Measurements from ENCODE around the gene MCUB. TPM values are rescaled to one million over a fixed set of nuclear protein-coding genes. Genes with fewer than 3 reads are reported as not detected.
A peak's percentile ranks its signal among the peaks of the same experiment; 100 is the strongest.
"Not testable (repeated sequence)": the region's sequence is repeated elsewhere in the genome, so short reads cannot be mapped to it uniquely, and the experiment has no call there.

MCUB gene
- total and polyA plus RNA-seq, 5 donors from 2014 or later = 96.3 to 208 (median 191) TPM

GRCh38 chr4:109579997-109580396, 20.0 kb downstream of the MCUB start:
- not testable (repeated sequence) for H3K36me3 ChIP-seq (ENCODE audit: control insufficient read depth, insufficient read depth, low read length); H3K27ac Mint-ChIP-seq; H3K4me1 ChIP-seq (ENCODE audit: control insufficient read depth, insufficient read depth, low read length, poor library complexity, severe bottlenecking); H3K4me3 ChIP-seq (ENCODE audit: low read depth, low read length); DNase-seq; H3K9me3 ChIP-seq (ENCODE audit: control insufficient read depth in 2 of 2, low read length in 2 of 2); H3K27ac ChIP-seq (ENCODE audit: insufficient read depth, low read length, poor library complexity, severe bottlenecking); H3K27me3 Mint-ChIP-seq; H3K27me3 ChIP-seq (ENCODE audit: control insufficient read depth, insufficient read depth, low read length); ATAC-seq (ENCODE audit: low read depth in 2 of 2)
- Mint-ChIP-seq H3K4me1 (peaks cover 34 to 69% (median 46%) of the 10 kb centered on the region in 4 donors), H3K4me3 (peak overlapping the region in 1 of 4 donors; percentile 22), H3K36me3 (peaks cover 45% of the 10 kb centered on the region), H3K9me3 (peaks cover 0 to 12% (median 0%) of the 10 kb centered on the region in 7 donors)

- ATAC-seq (ENCODE audit: low read depth in 2 of 2) (peak; percentile 86 to 93), DNase-seq (peak in 2 of 3 donors; percentile 17 to 52)
- Histone ChIP-seq H3K4me1 (ENCODE audit: control insufficient read depth, insufficient read depth, low read length, poor library complexity, severe bottlenecking) (peaks cover 6% of the 10 kb centered on the region), H3K36me3 (ENCODE audit: control insufficient read depth, insufficient read depth, low read length) (peaks cover 3% of the 10 kb centered on the region), H3K4me3 (ENCODE audit: low read depth, low read length) (peak overlapping the region; percentile 42), H3K9me3 (ENCODE audit: control insufficient read depth in 2 of 2, low read length in 2 of 2) (no peaks in the 10 kb centered on the region), H3K27me3 (ENCODE audit: control insufficient read depth, insufficient read depth, low read length) (no peaks in the 10 kb centered on the region), H3K27ac (ENCODE audit: insufficient read depth, low read length, poor library complexity, severe bottlenecking) (peak overlapping the region; percentile 18)
- H3K4me1 Mint-ChIP-seq = peaks cover 58 to 96% (median 61%) of the 10 kb centered on the region in 4 donors
- H3K4me3 Mint-ChIP-seq = peak overlapping the region in 2 of 4 donors; percentile 49 to 57
- H3K36me3 Mint-ChIP-seq = peaks cover 31% of the 10 kb centered on the region
- peak overlapping the region in 2 of 3 donors; percentile 24 to 40 for H3K27ac Mint-ChIP-seq
- no peaks in the 10 kb centered on the region for H3K27me3 Mint-ChIP-seq
- H3K9me3 Mint-ChIP-seq = peaks cover 0 to 1% (median 0%) of the 10 kb centered on the region in 7 donors
Observed at GRCh38 chr4:109588176-109588575, 28.1 kb downstream of the MCUB start.

GRCh38 chr4:109589119-109589518, 29.1 kb downstream of the MCUB start:
- Histone ChIP-seq H3K4me1 (ENCODE audit: control insufficient read depth, insufficient read depth, low read length, poor library complexity, severe bottlenecking) (peaks cover 6% of the 10 kb centered on the region), H3K36me3 (ENCODE audit: control insufficient read depth, insufficient read depth, low read length) (peaks cover 5% of the 10 kb centered on the region), H3K27ac (ENCODE audit: insufficient read depth, low read length, poor library complexity, severe bottlenecking) (peak overlapping the region; percentile 30), H3K27me3 (ENCODE audit: control insufficient read depth, insufficient read depth, low read length) (no peaks in the 10 kb centered on the region), H3K9me3 (ENCODE audit: control insufficient read depth in 2 of 2, low read length in 2 of 2) (no peaks in the 10 kb centered on the region), H3K4me3 (ENCODE audit: low read depth, low read length) (no peak overlapping the region)
- Mint-ChIP-seq H3K27me3 (no peaks in the 10 kb centered on the region), H3K4me1 (peaks cover 53 to 96% (median 56%) of the 10 kb centered on the region in 4 donors), H3K36me3 (peaks cover 24% of the 10 kb centered on the region), H3K4me3 (peak overlapping the region in 3 of 4 donors; percentile 15 to 19 (median 17)), H3K27ac (peak overlapping the region; percentile 7 to 84 (median 24)), H3K9me3 (no peaks in the 10 kb centered on the region)
- ATAC-seq (ENCODE audit: low read depth in 2 of 2) (no peak), DNase-seq (no peak)

- Mint-ChIP-seq H3K9me3 (no peaks in the 10 kb centered on the region), H3K4me3 (peak overlapping the region in 3 of 4 donors; percentile 15 to 19 (median 17)), H3K36me3 (peaks cover 19% of the 10 kb centered on the region), H3K4me1 (peaks cover 49 to 92% (median 53%) of the 10 kb centered on the region in 4 donors), H3K27me3 (no peaks in the 10 kb centered on the region), H3K27ac (peak overlapping the region; percentile 24 to 84 (median 83))
- ATAC-seq (ENCODE audit: low read depth in 2 of 2) = no peak
- no peaks in the 10 kb centered on the region for H3K9me3 ChIP-seq (ENCODE audit: control insufficient read depth in 2 of 2, low read length in 2 of 2)
- H3K27ac ChIP-seq (ENCODE audit: insufficient read depth, low read length, poor library complexity, severe bottlenecking) = peak overlapping the region; percentile 30
- no peak for DNase-seq
- peaks cover 5% of the 10 kb centered on the region for H3K36me3 ChIP-seq (ENCODE audit: control insufficient read depth, insufficient read depth, low read length)
- H3K4me3 ChIP-seq (ENCODE audit: low read depth, low read length) = no peak overlapping the region
- H3K4me1 ChIP-seq (ENCODE audit: control insufficient read depth, insufficient read depth, low read length, poor library complexity, severe bottlenecking) = peaks cover 6% of the 10 kb centered on the region
- no peaks in the 10 kb centered on the region for H3K27me3 ChIP-seq (ENCODE audit: control insufficient read depth, insufficient read depth, low read length)
Observed at GRCh38 chr4:109589605-109590004, 29.6 kb downstream of the MCUB start.

- no peaks in the 10 kb centered on the region for H3K9me3 ChIP-seq (ENCODE audit: control insufficient read depth in 2 of 2, low read length in 2 of 2)
- DNase-seq (no peak), ATAC-seq (ENCODE audit: low read depth in 2 of 2) (no peak)
- Mint-ChIP-seq H3K4me1 (peaks cover 42 to 81% (median 46%) of the 10 kb centered on the region in 4 donors), H3K27me3 (no peaks in the 10 kb centered on the region), H3K27ac (peak overlapping the region in 2 of 3 donors; percentile 1 to 72), H3K9me3 (peaks cover 0 to 2% (median 0%) of the 10 kb centered on the region in 7 donors), H3K4me3 (peak overlapping the region; percentile 1 to 44 (median 7)), H3K36me3 (peaks cover 16% of the 10 kb centered on the region)
- no peak overlapping the region for H3K4me3 ChIP-seq (ENCODE audit: low read depth, low read length)
- H3K4me1 ChIP-seq (ENCODE audit: control insufficient read depth, insufficient read depth, low read length, poor library complexity, severe bottlenecking) = peaks cover 6% of the 10 kb centered on the region
- H3K27me3 ChIP-seq (ENCODE audit: control insufficient read depth, insufficient read depth, low read length) = no peaks in the 10 kb centered on the region
- H3K27ac ChIP-seq (ENCODE audit: insufficient read depth, low read length, poor library complexity, severe bottlenecking) = no peak overlapping the region
- H3K36me3 ChIP-seq (ENCODE audit: control insufficient read depth, insufficient read depth, low read length) = peaks cover 5% of the 10 kb centered on the region
Observed at GRCh38 chr4:109590905-109591304, 30.9 kb downstream of the MCUB start.

GRCh38 chr4:109592367-109592766, 32.3 kb downstream of the MCUB start:
- Mint-ChIP-seq H3K4me1 (peaks cover 38 to 67% (median 43%) of the 10 kb centered on the region in 4 donors), H3K4me3 (no peak overlapping the region)
- H3K36me3 ChIP-seq (ENCODE audit: control insufficient read depth, insufficient read depth, low read length) = peaks cover 5% of the 10 kb centered on the region

GRCh38 chr4:109595123-109595522, 35.1 kb downstream of the MCUB start:
- not testable (repeated sequence) for H3K9me3 Mint-ChIP-seq

More at GRCh38 chr4:109592367-109592766, 32.3 kb downstream of the MCUB start:
- Mint-ChIP-seq H3K27me3 (no peaks in the 10 kb centered on the region), H3K27ac (peak overlapping the region; percentile 14 to 72 (median 65)), H3K9me3 (peaks cover 0 to 2% (median 0%) of the 10 kb centered on the region in 7 donors), H3K36me3 (peaks cover 12% of the 10 kb centered on the region)
- H3K4me3 ChIP-seq (ENCODE audit: low read depth, low read length) = no peak overlapping the region
- DNase-seq (no peak), ATAC-seq (ENCODE audit: low read depth in 2 of 2) (no peak)
- no peaks in the 10 kb centered on the region for H3K27me3 ChIP-seq (ENCODE audit: control insufficient read depth, insufficient read depth, low read length)
- H3K27ac ChIP-seq (ENCODE audit: insufficient read depth, low read length, poor library complexity, severe bottlenecking) = no peak overlapping the region
- peaks cover 6% of the 10 kb centered on the region for H3K4me1 ChIP-seq (ENCODE audit: control insufficient read depth, insufficient read depth, low read length, poor library complexity, severe bottlenecking)
- H3K9me3 ChIP-seq (ENCODE audit: control insufficient read depth in 2 of 2, low read length in 2 of 2) = no peaks in the 10 kb centered on the region

More at GRCh38 chr4:109595123-109595522, 35.1 kb downstream of the MCUB start:
- Mint-ChIP-seq H3K36me3 (peaks cover 22% of the 10 kb centered on the region), H3K4me1 (peaks cover 17 to 55% (median 34%) of the 10 kb centered on the region in 4 donors), H3K27ac (peak overlapping the region in 2 of 3 donors; percentile 63 to 94)
- H3K4me3 Mint-ChIP-seq; H3K27ac ChIP-seq (ENCODE audit: insufficient read depth, low read length, poor library complexity, severe bottlenecking); H3K36me3 ChIP-seq (ENCODE audit: control insufficient read depth, insufficient read depth, low read length); ATAC-seq (ENCODE audit: low read depth in 2 of 2); H3K27me3 Mint-ChIP-seq; H3K27me3 ChIP-seq (ENCODE audit: control insufficient read depth, insufficient read depth, low read length); DNase-seq; H3K4me3 ChIP-seq (ENCODE audit: low read depth, low read length); H3K9me3 ChIP-seq (ENCODE audit: control insufficient read depth in 2 of 2, low read length in 2 of 2); H3K4me1 ChIP-seq (ENCODE audit: control insufficient read depth, insufficient read depth, low read length, poor library complexity, severe bottlenecking): not testable (repeated sequence)
